ENCODE measurements around the gene PRLR.

- TF ChIP-seq CTCF (IDR thresholded peaks at IDR 0.05 in 8 of 11, conservative IDR thresholded peaks at IDR 0.05 in 3 of 11), result no peak
- TF ChIP-seq POLR2A (IDR thresholded peaks at IDR 0.05), result no peak
Observed at GRCh38 chr5:35063414-35063813, 166.9 kb downstream of the PRLR start.
